NCI-H2081 (cell line): ENCODE measurements around the gene FLT3.
"Not testable (repeated sequence)": the region's sequence is repeated elsewhere in the genome, so short reads cannot be mapped to it uniquely, and the experiment has no call there.

ENCODE experiments used
- DNase-seq, 2 experiments: peaks; one replicate each; lab custom pipeline; 2025; lab: John Stamatoyannopoulos, UW

The FLT3 gene

DNA sequence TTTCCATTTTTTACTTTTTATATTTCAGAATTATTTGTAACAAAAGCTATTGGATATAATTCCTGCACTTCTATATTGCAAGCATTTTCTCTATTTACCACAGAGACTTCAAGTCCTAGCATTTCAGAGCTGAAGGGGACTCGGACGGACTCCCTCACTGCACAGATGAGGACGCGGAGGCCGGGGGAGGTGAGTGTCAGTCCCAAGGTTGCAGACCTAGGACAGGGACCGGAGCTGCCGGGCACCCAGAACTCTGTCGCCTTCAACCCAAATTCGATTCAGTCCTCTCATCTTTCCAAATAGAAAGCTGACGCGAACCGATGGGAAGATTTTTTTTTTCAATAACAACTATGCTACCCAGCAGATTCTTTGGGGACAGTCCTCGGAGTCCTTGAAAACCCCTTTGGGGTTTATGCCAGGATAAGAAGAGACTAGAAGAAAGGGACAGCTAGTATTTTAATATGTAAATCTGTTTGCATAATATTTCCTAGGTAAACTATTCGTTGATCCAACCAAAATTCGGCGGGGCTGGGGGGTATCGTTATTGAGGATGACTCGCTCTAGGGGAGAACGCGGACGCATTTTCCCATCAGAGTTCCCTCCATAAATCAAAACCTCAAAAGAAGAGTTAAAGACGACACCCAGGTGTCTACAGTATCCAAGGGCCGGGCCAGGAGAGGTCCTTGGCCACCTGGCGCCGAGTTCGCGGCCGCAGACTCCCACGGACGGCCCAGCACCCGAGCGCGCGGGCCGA lies 803 bp downstream of the FLT3 start:
- no peak for DNase-seq

DNA sequence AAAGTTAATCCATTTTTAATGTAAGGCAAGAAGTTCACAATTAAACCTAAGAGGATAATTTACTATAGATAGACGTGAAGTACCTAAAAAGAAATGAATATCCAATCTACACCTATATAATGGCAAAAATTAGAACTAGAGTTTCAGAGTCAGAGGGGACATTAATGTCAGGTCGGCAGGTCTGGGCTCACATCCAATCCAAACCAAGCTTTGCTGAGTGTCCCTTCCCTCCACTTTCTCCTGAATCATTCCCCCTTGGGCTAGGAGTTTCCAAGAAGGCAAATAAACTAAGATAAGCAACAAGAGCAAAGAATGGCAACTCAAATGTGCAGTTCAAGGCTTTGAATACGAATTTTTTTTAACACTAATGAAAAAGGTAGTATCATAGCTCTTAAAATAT lies 2.9 kb downstream of the FLT3 start:
- DNase-seq = no peak

DNA sequence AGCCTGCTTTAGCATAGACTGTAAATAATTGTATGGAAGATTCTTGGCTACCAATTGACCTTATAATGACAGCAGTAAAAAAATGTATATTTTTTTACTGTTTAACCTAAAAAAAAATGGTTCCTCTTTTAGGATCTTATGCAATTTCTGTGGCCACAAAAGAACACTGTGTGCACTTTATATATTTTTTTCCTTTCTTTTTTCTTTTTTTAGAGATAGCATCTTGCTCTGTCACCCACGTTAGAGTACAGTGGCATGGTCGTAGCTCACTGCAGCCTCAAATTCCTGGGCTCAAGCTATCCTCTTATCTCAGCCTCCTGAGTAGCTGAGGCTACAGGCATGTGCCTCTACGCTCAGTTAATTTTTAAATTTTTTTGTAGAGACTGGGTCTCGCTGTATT lies 6.1 kb downstream of the FLT3 start:
- DNase-seq = no peak

DNA sequence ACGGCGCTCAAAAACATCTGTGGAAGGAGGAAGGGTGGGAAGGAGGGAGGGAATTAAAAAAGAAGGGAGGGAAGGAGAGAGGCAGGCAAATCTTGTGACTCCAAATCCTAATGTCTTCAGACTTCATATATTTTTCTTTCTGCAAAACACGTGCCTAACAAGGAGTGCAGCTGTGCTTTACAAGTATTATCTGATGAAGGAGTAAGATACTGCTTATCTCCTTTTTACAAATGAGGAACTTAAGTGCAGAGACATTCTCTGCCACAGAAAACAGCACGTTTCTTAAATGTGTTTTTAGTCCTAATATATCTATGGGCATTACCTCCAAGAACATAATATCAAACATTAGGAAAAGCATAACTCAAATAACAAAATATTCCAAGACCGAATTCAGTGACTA lies 6.5 kb downstream of the FLT3 start:
- DNase-seq = no peak

DNA sequence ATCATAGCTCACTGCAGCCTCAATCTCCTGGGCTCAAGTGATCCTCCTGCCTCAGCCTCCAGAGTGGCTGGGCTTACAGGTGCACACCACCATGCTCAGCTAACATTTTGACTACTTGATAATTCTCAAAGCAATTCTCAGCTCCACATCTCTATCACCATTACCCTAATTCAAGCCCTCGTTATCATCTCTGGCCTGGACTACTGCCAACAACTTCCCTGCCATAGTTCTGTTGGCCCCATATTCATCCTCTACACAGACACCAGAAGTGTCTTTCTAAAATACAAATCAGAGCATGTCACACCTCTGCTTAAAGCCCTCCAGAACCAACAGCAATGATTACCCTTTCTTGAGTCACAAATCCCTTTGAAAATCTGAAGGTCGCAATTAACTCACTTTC lies 7.9 kb downstream of the FLT3 start:
- DNase-seq = no peak

DNA sequence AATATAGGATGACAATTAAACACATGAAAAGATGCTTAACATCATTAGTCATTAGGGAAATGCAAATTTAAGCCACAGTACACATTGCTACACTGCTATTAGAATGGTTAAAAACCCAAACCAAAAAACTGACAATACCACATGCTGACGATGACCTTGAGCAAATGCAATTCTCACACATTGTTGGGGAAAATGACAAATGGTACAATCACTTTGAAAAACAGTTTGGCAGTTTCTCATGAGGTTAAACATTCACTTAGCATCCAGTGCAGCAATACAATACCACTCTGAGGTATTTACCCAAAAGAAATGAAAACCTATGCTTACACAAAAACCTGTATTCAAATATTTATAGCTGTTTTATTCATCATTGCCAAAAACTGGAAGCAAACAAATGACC lies 11.3 kb downstream of the FLT3 start:
- no peak for DNase-seq

DNA sequence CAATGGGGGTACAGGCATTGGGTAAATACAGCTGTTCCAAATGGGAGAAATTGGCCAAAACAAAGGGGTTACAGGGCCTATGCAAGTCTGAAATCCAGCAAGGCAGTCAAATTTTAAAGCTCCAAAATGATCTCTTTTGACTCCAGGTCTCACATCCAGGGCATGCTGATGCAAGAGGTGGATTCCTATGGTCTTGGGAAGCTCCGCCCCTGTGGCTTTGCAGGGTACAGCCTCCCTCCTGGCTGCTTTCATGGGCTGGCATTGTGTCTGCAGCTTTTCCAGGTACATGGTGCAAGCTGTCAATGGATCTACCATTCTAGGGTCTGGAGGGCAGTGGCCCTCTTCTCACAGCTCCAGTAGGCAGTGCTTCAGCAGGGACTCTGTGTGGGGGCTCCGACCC lies 22.6 kb downstream of the FLT3 start:
- not testable (repeated sequence) for DNase-seq

DNA sequence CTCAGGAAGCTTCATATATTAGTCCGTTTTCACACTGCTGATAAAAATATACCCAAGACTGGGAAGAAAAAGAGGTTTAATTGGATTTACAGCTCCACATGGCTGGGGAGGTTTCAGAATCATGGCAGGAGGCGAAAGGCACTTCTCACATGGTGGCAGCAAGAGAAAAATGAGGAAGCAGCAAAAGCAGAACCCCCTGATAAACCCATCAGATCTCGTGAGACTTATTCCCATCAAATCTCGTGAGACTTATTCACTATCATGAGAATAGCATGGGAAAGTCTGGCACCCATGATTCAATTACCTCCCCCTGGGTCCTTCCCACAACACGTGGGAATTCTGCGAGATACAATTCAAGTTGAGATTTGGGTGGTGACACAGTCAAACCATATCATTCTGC lies 23.1 kb downstream of the FLT3 start:
- DNase-seq = no peak

DNA sequence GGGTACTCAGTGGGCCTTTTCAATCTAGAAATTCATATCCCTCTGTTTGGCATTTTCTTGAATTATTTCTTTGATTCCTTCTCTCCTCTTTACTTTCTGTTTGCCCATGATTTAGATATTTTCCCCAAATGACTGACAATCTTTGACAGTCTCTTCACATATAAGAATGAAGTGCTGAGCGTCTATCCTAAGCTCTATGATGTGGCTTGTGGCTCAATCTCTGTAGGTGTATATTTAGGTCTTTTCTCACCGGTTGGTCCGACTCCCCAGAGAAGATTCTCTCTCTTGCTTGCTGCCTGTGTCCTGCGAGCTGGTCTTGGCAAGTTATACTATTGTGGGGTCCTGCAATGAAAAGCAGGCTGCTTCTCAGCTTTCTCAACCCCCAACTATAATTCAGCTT lies 29.0 kb downstream of the FLT3 start:
- DNase-seq = no peak

DNA sequence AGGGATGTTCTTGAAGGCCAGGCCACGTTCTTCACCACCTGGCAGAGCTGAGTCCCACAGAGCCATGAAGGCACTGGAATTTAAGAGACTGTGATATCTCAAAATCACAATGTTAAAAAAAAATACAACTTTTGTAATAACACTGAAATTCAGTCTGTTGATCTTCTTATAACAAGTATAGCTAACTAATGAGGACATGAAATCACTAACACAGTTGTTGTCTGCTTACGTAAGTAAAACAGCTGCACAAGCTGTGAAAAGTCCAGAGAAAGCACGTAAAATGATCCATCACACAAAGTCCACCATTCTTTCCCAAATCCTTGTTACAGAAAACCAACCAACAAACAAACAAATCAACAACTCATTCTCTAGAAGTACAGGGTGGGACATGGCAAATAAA lies 32.9 kb downstream of the FLT3 start:
- DNase-seq = no peak

DNA sequence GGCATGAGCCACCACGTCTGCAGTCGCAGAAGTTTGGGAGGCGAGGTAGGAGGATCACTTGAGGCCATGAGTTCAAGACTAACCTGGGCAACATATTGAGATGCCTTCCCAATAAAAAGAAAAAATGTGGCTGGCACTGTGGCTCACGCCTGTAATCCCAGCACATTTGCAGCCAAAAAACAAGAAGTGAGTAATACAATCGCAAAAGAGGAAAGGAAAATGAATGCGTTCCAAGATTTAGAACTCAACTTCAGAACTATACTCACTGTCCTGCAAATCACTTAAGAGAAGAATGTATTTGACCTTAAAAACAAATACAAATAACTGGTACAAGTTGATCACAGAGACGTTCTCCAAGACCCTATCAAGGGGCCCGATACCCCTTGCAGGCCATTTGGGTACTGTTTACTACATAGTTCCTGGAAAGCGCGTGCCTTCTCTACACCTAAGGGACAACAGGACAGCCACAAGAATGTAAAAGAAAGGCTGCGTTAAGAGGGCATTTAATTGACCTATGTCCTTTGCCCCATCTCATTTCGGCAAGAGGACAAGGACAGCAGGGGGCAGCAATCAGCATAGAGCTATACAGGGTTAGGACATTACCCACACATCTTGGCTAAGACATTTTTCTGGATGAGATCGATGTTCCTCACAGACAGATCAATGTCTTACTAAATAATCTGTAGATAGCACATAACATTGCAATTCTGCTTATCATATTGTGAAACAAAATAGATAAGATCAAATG lies 41.3 kb downstream of the FLT3 start:
- DNase-seq = no peak

DNA sequence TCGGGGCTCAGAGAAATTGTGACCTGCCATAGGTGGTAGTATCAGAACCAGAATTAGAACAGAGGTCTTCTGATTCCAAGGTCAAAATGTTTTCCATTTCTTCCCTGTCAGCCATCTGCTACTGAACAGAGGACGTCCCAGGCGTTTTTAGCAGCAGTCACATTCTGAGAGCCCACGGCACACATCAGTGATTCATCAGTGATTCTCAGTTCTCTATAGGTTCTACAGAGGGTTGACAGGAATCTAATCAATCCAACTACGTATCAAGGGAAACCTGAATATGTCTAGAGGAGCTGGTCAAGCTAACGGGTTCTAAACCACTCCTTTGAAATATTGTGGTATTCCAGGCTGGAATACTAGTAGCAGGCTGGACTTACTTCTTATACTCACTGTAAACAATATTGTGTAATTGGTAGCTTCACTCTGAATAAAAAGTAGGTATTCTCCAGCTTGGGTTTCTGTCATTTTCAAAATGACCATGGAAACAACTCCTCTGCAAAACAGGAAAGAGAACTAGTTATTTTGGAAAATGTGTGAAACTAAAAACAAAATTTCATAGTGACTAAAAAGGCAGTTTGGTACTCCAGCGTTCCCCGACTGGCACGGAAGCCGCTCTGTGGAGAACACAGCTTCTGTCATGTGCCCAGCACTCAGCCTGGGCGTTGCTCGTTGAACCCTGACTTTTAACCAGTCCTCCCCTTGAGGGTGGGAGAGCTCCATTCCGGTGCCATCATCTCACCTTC lies 43.2 kb downstream of the FLT3 start:
- no peak for DNase-seq

DNA sequence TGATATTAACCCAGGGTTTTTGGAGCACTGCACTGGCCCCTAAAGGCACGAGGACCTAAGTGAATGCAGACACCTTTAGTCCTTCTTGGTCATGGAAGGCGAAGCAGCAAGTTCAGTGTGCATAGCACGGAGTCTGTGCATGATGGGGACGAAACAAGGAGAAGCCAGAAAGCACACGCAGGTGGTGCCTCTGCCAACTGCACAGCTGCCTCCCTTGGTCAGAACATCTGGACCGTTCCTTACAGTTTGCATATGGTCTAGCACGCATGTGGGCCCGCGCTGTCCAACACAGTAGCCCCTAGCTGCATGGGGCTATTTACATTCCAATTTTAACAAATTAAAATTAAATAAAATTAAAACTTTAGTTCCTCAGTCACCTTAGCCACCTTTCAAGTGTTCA lies 44.0 kb downstream of the FLT3 start:
- DNase-seq = no peak

DNA sequence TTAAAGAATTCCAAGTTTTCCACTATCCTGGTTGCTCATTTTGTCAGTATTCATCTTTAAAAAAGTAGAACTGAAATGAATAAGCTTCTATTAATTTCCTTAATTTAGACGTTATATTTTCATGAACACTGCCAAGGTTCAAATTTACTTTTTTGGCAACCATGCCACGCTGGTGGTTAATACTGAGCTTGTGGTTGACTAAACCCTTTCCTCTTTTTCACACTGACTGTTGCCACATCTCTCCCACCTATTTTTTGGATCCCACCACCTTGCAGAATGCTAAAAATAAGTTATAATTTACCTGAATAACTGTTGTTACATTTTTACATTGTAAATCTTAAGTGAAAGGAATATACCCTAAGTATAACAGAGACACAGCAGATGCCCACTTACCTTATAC lies 45.0 kb downstream of the FLT3 start:
- DNase-seq = no peak

DNA sequence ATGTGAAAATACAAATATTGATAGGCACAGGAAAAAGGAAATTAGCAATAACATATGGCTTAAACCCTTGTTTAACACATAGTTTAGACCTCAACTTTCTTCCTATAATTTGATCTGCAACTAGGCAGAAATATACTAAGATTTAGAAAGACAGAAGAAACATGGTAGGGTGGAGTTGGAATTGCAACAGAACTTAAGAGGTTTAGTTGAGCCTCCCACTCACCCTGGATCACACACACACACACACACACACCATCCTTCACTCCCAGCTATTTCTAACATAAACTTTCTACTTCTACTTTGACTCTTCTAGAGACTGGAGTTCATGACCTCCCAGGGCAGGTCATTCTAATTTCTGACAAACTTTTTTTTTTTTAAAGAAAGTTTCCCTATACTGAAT lies 47.4 kb downstream of the FLT3 start:
- no peak for DNase-seq

DNA sequence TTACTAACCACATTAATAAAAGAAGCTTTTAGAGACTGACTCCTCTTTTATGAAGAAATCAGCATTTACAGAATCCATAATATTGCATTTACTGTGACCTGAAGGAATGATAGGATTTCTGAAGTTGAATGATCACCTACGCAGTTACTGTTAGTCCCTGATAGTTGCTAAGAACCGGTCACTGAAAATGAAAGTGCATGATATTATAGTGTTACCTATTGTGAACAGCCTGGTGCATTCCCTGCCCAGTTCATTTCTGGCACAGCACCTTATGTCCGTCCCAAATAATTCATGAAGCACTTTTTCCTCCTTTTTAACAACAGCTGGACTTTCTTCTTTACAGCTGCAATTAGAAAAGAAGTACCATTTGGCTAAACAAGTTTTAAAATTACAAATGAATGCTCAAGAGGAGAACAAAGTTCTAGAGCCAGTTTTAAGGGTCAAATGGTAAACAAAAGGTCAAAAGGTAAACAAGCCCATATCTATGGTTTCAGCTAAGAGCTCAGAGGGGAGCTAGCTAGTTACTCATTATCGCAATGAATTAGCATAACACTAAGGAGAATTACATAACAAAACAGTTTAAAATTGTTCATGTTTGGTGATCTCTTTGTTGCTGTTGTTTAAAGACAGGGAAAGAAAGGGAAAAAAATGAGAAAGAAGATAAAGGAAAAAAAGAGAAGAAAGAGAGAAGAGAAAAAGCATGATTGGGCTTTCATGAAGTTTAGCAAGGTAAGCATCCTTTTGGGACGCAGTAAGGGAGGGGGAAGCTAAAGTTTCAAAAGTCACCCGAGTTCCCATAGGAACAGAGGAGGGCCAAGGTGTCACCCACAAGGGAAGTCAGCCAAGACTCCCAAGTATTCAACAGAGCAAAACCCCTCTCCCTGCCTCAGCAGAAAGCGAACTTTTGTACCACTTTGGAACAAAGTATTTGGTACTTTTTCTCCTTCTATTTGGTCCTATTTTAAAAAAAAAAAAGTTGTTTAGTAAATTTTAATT lies 50.2 kb downstream of the FLT3 start:
- DNase-seq = no peak

DNA sequence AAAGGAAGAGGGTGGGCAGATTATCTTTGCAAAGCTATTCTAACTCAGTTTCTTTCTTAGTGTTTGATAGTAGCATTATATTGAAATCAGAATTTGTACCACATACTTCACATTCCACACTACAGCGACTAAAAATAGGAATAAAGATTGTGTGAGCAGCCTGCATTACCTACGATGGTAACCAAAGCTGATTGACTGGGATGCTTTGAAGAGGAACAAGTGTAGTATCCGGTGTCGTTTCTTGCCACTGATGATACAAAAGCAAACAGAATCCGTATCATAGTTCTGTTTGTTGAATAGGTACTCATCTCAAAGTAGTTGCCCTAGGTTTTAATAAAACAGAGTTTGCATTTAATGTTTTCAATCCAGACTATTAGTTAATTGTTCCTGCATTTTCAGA lies 51.2 kb downstream of the FLT3 start:
- DNase-seq = no peak

DNA sequence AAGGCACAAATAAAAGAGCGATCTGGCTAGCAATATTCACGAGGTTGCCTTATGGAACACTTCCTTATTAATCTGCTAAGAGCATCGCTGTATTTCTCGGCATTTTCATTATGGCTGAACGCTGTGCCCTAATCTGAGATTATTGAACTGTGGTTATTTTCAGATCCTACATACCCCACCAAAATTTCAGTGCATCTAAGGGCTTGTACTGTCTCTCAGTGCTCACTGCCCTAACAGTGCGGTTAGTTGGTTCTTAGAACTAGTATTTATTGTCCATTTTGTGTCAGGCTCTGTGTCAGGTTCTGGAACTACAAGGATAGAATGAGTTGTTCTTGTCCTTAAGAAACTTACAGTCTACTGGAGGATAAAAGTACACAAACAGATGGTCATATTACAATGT lies 51.6 kb downstream of the FLT3 start:
- DNase-seq = no peak

DNA sequence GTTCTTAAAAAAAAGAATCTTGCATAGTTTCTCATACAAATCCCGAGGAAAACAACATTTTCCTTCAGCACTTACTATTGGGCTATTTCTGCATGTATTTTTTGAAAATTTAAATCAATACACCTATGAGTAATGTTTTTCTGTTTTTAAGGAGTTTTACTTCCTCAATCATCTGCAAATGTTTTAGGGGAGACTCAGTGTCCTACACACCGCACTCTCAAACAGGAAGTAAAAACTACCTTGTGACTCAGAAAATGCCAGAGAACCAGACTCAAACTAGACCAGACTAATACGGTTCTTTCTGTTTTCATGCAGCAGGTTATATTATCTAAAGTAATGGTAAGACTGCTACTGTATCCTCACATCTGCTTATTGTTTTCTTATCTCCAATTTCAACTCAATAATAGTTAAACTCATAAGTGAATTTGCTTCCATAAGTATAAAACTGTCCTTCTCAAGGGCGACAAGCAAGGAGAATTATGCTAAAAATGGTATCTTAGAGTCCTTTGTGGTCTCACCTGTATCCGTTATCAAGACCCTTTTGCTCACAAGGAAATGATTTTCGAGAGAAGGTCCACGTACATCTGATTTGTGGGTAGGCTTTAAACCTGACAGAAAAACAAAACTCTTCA lies 52.5 kb downstream of the FLT3 start:
- DNase-seq = no peak

DNA sequence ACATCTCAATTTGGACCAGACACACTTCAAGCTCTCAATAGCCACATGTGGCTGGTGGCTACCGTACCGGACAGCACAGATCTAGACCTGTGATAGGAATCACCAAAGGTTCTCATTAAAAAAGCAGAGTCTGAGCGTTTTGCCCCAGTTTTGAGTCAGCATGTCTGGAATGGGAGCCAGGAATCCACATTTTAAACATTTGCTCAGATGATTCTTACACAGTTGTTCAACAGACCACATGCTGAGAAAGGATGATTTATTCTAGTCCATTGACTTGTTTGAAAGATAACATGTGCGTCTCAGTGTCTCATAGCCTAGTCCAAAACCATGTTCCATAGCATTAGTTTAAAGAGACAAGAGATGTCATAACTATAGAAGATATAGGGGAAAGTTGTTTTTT lies 53.4 kb downstream of the FLT3 start:
- no peak for DNase-seq

DNA sequence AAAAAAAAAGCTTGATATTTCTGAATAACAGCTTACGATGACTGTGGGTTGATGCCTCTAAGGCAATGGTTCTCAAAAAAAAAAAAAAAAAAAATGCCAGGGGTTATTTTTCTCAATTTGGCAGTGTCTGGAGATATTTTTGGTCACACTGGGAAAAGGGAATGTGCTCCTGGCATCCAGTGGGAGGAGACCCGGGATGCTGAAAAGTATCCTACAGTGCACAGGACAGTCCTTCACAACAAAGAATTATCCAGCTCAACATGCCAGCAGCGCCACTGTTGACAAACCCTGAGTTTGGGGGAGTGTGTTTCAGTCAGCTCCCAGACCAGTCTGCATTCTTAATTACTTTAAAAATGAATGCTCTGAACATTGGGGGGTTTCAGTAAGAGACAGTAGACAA lies 54.5 kb downstream of the FLT3 start:
- no peak for DNase-seq
